GM21367 (cell line): ENCODE results near the gene NXPH2.

Source experiments
- ATAC-seq: cut with Tn5 transposase; IDR thresholded peaks from one replicate; pipeline ENCODE4 v1.9.1; 2021; ENCODE audit not compliant: unreplicated experiment

NXPH2 gene

DNA sequence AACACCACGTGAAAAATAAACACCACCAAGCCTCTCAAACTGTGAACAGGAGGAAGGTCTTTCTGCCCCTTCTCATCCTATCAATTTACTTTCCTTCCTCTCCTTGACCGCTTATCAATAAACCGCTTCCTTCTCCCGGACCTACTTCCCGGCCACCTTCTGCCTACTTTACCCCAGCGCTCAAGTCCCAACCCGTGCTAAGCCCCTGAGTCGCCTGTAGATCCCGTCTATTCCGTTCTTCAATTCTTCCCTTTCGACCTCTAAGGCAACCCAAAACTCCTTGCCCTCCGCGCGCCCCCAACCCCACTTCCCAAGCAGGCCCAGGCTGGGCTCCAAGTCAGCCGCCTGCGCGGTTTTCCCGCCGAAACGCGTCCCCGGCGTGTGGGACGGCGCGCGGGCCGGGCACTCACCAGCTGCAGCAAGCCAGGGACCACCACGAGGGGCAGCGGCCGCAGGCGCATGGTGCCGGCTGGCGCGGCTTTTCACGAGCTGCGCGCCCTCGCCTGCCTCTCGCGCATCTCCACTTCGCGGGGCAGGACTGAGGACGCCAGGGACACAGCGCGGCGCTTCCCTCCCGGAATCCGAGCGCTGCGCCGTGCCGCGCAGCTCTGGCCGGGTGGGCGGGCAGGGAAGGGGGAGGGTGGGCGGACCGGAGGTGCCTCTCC is at the start of gene NXPH2:
TSS of gene NXPH2 (minus strand) at position 610 of the 665 bp plus-strand sequence. CDS start at position 461, 149 bp downstream.
- no peak for ATAC-seq

DNA sequence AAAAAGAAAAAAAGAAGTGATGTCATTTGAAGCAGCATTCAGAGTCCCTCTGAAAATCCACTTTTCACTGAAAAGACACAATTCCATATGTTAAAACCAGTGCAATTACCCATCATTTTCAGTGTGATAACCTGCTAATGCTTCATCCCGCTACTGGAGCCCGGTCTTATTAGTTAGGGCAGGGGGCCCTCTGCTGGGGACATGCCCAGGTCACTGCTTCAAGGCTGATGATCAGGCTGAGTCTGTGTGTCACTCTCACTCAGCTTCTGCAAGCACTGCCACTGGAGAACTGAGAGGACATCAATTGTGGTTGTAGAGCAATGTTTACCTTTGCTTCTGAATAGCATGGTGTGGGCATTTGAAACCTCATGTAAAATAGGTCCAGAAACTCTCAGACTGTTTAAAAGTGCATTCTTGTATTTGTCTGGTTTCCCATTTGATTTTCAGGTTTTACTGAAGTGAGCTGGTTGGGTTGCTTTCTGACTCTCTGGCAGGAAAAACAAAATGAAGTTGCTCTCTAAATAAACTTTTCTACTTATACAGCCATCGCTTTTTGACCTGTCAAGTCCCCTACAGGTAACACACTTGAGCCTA is 49.2 kb upstream of the NXPH2 start:
- ATAC-seq: peak; percentile 48

DNA sequence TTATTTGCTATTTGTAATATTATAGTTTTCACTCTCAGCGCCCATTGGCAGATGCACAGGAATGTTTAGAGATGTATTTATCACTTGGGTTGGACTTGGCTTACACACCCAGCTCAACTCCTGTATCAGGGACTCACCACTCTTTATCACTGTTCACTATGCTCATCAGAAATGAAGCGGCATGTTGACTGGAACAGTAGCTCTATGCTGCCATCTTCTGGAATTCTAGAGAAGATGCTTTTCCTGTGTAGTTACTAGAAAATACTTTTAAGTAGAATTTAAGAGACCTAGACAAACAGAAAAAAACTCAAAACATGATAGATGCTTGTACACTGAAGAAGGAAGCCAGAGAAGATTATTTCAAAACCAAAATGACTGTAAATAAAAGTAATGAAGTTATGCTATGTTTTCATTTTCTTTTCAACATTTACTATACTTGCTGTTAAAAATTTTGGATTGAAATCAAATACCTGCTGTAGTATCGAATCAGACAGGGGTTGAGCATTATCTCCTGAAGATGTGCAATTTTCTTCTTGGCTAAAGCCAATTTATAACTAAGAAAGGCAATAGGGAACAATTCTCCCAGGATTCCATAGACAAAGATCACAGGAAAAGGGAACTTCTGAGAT is 47.4 kb upstream of the NXPH2 start:
- ATAC-seq: peak; percentile 76

DNA sequence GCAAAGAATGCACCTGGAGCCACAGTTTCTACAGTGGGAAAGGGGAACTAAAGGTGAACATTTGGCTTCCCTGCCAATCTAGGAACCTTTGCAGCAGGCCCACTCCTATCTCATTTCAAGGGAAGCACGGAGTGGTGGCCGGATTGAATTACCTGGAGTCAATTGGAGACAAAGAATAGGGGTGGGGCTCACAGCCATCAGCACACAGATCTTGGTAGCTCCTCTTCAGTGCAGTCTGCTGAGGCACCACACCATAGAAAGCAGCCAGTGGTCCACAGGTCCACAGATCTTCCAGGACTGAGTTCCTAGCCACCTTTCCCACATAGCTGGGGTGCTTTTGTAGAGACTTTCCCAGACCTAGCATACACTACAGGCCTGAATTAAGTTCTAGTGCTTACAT is 43.5 kb upstream of the NXPH2 start:
- ATAC-seq: no peak

DNA sequence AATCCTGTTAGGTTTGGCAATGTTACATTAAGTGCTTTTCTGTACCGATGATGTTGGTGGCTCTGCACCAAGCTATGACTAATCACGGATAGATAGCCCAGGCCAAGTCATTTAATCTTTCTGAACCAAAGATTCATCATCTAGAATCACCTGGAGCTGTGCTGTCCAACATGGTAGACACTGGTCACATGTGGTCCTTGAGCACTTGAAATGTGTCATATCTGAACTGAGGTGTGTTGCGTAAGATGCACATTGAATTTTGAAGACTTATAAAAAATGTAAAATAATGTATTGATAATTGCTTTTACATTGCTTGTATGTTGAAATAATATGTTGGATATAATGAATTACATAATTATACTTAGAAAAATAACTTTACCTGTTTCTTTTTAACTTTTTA is 39.8 kb upstream of the NXPH2 start:
- no peak for ATAC-seq

DNA sequence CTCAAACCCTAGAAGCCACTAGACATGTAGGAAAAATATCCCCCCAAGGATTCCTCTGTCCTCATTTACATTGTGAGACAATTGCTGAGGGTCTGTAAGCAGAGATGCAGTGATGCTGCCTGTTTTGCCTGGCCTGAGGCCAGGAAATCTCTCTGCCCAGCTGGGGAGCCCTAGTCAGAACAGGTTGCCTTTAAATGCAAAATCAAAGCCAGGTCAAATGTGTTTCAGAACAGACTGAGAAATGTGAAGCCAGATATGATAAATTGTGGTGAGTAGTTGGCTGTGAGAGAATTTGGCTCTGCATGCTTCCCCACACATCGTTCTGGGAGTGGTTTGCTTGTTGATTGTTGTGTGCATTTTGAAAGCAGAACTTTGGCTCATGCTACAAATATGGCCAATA is 38.4 kb upstream of the NXPH2 start:
- no peak for ATAC-seq

DNA sequence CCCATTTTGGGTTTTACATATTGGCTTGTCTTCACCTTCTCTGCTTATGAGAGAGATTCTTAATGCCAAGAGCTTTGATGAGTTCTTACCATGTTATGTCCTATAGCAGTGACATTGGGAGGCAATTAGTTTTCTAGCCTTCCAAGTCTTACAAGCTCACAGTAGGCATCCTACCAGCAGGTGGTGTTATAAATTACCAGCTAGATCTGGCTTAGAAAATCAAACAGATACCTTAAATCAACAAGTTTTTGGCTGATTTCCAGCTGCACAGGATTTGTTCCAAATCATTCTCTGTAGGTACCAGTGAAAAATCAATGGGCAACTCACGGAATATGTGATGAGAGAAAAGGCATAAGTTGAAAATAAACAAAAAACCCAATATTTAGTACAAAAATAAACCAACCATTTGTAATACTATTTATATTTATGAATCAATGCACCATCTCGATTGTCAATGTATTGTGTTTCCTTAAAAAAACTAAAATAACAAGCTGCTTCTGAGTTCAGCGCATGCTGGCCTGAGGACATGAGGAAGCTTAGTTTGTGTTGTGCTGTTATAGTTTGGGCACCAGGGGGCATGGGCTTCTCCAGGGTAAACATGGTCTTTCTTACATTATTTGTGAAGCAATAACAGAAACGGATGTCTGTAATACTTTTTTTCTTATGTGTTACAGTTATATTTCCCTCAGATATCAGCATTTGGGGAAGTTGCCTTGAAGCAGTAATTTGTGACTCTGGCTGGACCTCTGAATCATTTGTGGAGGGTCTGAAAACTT is 34.1 kb upstream of the NXPH2 start:
- peak; percentile 50 for ATAC-seq

DNA sequence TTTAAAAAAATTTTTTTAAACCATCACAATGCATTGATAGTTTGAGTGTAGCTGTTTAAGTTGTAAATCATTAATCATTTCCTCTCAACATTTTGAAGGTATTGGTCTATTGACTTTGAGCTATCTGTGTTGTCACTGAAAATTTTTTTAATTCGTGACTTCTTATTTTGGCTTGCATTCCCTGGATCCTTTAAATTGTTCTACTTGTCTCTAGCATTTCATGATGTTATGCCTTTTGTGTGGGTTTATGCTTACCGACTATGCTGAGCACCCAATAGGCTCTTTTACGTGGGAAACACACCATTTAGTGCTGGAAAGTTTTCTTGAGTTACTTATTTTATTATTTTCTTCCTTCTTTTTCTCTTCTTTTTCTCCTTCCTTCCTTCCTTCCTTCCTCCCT is 31.2 kb upstream of the NXPH2 start:
- no peak for ATAC-seq

DNA sequence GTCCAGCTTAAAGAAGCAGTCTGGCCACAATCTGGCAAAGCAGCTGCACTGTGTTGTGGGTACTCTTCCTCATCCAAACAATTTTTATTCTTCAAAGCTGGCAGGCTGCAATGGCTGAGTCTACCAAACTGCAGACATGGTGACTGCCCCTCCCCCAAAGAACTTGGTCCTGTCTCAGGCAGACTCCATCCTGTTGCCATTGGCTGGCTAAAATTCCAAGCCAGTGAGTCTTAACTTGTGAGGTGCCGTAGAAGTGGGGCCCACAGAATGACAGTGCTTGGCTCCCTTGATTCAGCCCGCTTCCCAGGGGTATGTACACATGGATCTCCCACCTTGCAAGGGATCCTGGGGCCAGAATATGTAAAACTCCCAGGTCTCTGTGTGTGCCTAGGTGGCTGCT is 14.5 kb upstream of the NXPH2 start:
- ATAC-seq: no peak

DNA sequence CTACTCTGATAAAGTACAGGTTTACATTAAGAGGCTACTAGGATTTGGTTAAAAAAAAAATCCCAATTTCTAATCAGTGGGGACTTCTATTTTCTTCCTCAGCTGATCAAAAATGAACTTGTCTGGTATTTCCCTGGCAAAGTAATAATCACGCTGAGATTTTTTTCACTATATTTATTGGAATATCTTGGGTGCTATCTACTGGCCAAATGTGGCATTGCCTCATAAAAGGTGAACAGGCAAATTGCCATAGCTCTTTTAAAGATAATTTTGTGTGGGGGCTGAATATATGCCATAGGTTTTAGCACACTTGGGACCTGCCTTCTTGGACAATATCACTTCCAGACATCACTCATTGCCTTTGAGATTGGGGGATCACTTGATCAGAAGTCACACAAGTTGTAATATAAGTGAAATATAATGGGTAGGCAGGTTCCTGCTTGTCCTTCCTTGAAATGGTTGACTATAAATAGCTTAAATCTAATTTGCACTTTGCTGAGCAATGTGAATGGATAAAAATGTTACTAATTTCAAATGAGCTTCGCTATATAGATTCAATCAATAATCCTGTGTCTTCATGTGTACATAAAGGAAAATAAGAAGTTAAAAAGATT is 7.0 kb upstream of the NXPH2 start:
- ATAC-seq: no peak

DNA sequence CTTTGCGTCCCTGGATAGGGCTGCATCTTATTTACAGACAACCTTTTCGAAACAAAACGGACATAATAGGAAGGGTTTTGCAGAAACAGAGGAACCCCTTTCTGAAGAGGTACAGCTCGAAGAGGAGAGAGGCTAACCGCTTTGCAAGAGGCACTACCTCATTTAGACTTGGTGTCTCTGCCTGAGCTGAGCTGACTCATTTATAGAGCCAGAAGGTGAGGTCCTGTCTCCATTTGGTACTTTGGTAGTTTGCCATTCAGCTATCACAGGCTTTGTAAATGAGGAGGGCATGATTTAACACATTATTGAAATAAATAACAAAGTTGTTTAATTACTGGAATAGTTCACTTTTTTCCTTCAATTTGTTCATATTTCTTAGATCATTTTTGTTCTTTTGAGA is 2.2 kb upstream of the NXPH2 start:
- no peak for ATAC-seq

DNA sequence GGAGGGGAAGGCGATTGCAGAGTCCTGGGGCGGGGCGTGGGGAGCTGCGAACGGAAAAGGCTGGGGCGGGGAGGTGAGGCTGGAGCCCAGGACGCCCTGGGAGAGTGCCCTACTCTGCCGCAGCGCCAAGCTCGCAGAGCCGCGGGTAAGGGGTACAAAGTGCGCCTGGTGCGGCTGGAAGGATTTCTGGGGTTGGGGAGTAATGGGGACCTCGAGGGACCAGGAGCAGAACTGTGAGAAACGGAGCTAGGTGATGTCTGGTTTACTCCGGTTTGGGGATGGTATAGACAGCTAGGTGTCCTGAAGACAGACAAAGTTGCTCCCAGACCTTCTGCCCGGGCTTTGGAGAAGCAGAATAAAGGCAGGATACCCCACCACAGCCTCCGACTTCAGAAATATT is 718 bp upstream of the NXPH2 start:
- ATAC-seq: no peak

DNA sequence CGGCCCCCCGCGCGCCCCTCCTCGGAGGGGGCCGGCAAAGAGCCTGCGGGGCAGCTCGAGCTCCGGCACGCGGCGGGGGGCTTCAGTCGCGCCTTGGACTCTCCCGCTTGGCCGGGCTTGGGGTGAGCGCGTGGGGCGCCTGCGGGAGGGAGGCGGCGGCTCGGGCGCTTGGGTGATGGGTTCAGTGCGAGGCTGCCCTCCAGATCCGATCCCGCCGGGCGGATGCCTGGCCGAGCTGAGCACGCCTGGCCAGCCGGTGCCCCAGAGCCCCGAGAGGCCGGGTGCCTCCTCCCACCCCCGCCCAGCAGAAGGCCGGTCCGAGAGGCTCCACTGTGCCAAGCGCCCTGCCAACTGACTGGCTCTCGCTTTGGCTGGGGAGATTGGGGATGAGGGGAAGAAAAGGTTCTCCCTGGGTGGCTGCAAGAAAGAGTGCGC is 273 bp upstream of the NXPH2 start:
- no peak for ATAC-seq

DNA sequence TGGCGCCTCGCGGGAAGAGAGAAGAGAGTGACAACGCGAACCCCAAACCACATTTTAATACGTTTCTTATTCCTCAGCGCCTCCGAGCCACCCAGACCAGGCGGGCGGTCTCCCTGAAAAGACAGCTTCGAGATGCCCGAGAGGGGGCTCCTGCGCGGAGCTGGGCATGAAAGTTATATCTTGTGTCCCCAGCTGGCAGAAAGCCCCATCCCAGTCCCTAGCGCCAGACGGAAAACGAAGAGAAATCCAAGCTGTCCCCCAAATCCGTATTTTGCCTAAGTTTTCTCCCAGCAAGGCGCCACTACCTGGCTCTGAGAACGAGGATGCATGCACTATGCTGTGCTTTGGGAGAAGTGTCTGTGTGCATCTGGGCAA is 797 bp downstream of the NXPH2 start:
- no peak for ATAC-seq

DNA sequence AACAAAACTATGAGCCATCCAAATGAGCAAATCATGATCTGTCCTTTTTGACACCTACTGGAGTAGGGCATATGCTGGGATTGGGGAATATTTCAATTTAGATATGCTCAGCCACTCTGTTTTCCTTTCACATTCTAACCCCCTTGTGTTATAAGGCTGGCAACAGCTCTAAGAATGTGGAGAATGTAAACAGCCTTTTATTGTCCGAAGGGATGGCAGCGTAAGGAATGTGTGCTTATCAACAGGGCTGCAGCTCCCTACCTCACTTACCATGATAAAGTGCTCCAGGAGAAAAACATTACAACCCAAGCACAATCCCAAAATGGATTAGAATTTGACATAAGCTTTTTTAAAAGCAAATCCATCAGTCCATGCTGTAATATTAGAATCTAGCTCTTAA is 2.2 kb downstream of the NXPH2 start:
- ATAC-seq: no peak

DNA sequence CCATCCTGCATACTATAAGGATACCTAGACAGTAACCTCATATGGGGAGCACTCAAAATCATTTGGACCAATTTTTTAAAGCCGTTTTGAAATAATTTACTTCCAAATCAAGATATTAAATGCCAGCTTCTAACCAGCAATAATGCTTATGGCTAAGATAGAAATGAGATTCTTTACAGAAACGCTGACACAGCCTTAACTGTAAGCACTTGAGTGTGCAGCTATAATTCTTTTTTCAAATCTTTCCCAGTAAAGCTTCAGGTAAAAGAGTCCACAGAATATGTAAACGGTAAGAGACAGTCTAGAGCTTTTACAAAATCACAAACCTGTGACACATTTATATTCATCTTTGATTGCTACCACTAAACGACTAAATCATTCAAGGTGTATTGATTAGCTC is 4.5 kb downstream of the NXPH2 start:
- no peak for ATAC-seq

DNA sequence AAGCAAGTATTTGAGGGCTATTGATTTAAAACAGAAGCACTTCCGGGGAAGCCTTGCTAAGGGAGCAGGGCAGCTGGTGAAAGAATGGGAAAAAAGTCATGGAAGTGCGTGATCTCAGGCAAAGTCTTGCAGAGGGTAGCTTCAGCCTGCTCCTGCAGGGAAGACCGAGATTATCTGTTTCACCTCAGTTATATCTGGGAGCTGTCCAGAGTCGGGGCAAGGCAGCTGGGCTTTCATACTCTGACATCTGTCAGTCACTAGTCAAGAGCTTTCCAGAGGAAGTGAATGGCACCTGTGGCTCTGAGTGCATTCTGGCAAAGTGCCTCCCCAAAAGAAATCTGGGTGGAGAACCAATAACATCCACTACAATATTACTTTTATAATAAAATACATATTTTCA is 8.7 kb downstream of the NXPH2 start:
- ATAC-seq: no peak

DNA sequence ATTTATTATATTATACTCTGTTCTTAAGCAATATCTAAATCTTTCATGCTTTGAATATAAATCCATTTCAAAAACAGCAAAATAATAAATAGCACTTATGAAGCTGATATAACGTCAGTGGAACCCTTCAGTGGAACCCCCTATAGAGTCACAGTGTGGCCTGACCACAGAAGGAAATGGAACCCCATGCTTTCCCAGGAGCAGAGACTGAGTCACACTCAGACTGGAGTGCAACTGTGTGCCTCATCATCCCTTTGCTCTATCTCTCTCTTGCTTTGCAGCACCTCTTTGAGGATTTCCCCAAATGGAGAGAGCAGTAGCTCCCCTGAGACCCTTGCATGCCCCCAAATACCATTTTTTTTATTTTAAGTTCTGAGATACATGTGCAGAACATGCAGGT is 13.1 kb downstream of the NXPH2 start:
- ATAC-seq: no peak

DNA sequence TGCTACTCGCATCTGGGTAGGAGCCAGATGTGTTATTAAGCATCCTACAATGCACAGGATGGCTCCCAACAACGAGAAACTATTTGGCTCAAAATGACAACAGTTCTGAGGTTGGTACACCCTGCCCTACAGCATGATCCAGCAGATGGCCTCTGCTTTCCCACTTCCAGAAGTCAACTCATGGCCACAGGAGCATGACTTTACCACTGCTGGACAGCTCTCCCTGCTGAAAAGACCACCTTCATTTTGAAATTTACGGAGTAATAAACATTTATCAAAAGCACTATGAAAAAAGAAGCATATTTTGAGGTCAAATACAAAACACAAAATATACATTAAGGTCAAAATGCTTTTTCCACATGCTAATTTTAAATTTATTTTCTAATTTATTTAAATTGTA is 13.7 kb downstream of the NXPH2 start:
- ATAC-seq: no peak

DNA sequence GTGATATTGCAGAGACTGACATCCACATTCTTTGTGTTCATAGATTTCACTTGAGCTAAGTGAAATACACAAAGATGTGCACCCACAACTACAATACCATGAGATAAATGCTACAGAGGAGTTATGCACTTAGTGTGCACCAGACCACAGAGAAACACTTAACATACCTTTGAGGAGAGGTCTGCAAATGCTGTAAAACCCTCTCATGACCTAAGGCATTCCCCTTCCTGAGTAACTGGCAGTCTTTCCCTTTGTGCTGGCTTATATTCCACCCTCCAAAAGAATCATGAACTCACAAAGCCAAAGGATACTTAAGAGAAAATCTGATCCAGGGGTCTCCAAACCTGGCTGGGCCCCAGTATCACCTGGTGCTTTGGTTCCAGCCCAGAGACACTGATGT is 16.2 kb downstream of the NXPH2 start:
- ATAC-seq: no peak

DNA sequence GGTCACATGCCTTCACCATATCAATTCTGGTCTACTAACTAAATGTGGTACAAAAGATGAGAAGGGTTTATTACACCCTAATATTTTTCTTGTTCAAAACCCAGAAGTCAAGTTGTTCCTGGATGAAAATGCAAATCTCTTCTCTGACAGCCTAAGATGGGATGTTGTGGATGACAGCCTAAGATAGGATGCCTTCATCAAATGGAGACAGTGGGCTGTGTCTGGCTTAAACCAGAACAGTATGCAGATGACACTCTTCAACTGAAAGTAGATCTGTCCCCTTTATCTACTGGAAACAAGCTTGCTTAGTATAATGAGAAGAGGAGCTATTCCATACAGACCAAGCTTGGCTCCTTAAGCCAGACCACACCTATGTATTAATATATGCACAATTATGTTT is 17.7 kb downstream of the NXPH2 start:
- ATAC-seq: no peak

DNA sequence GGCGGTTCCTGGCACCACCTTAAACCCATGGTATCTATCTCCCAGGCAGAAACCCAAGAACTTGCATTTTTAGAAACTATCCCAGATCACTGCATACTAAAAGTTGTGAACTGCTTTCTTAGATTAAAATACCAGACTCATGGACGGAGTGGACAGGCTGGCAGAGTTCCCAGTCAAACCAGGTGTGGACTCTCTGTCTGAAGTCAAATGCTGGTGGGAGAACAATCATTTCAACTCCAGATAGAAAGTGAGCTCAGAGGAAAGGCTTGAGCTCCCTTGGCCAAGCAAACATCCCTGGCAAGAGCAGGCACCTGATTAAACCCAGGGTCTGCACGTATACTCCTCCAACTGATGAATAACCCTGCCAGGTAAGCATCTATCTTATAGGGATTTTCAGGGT is 19.5 kb downstream of the NXPH2 start:
- no peak for ATAC-seq
